ENCODE measurements around the gene DBF4. TPM values are rescaled to one million over a fixed set of nuclear protein-coding genes. Genes with fewer than 3 reads are reported as not detected.

DBF4 gene
- total RNA-seq, 1 donor from 2014 or later = 8.3 TPM

DNA sequence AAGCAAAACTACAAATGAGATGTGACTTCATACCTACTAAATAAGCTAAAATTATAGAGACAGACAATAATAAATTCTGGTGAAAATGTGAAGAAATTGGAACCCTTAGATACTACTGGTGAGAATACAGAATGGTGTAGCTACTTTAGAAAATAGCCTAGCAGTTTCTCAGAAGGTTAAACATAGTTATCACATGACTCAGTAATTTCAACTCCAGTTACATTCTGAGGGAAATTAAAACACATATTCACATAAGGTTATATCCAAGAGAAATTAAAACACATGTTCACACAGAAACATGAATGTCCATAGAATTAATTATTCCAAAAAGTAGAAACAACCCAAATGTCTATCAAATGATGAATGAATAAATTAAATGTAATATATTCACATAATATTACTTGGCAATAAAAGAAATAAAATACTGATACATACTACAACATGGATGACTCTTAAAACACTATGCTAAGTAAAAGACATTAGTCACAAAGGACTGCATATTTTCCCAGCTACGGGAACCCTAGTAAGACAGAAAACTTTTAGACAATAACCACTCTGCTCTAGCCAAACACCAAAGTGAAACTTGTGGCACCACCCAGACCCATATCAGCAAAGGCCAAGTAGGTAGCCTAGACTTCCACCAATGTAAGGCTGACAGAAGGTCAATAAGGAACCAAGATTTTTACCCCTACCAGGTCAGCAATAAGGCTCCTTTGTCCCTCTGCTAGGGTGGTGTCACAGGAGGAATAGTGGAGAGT is 25.3 kb upstream of the DBF4 start:
- Histone ChIP-seq H3K9me3 (no peaks in the 10 kb centered on the region), H3K27ac (no peak overlapping the region), H3K4me1 (no peaks in the 10 kb centered on the region), H3K36me3 (peaks cover 0 to 8% of the 10 kb centered on the region in 2 donors), H3K4me3 (no peak overlapping the region), H3K27me3 (no peaks in the 10 kb centered on the region)
- TF ChIP-seq CTCF (IDR thresholded peaks at IDR 0.05) (no peak), POLR2A (IDR thresholded peaks at IDR 0.05) (no peak), POLR2AphosphoS5 (IDR thresholded peaks at IDR 0.05; ENCODE audit: insufficient read depth in 1 of 2, low read depth in 1 of 2) (no peak)
- no peak for DNase-seq (ENCODE audit: extremely low spot score in 2 of 2)
- intact Hi-C loops (cut with DNase I) = no loop called here

GRCh38 chr7:87852306-87852705 is 24.0 kb upstream of the DBF4 start:
- Histone ChIP-seq H3K9me3 (no peaks in the 10 kb centered on the region), H3K27me3 (no peaks in the 10 kb centered on the region), H3K4me3 (no peak overlapping the region), H3K27ac (no peak overlapping the region), H3K4me1 (no peaks in the 10 kb centered on the region), H3K36me3 (peaks cover 0 to 9% of the 10 kb centered on the region in 2 donors)
- DNase-seq (ENCODE audit: extremely low spot score in 2 of 2) = no peak
- TF ChIP-seq POLR2A (IDR thresholded peaks at IDR 0.05) (no peak), CTCF (IDR thresholded peaks at IDR 0.05) (no peak), POLR2AphosphoS5 (IDR thresholded peaks at IDR 0.05; ENCODE audit: insufficient read depth in 1 of 2, low read depth in 1 of 2) (no peak)
- intact Hi-C loops (cut with DNase I) = no loop called here

DNA sequence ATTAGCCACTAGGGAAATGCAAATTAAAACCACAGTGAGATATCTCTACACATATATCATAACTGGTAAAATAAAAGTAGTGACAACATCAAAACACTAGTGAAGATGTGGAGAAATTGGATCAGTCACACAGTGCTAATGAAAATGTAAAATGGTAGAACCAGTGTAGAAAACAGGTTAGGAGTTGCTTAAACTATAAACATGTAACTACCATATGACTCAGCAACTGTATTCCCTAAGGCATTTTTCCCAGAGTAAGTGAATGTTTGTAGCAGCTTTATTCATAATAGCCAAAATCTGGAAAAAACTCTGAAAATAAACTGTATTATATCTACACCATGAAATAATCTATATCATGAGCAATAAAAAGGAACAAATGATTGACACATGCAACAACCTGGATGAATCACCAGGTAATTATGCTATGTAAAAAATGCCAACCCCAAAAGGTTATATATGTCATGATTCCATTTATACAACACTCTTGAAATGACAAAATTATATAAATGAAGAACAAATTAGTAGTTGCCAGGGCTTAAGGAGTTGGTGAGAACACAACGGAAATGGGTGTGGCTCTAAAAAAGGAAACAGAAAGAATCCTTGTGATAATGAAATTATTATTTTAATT is 22.9 kb upstream of the DBF4 start:
- no peaks in the 10 kb centered on the region for H3K9me3 ChIP-seq
- no peak overlapping the region for H3K27ac ChIP-seq
- peaks cover 0 to 18% of the 10 kb centered on the region in 2 donors for H3K36me3 ChIP-seq
- no peak for DNase-seq (ENCODE audit: extremely low spot score in 2 of 2)
- no peaks in the 10 kb centered on the region for H3K4me1 ChIP-seq
- no peaks in the 10 kb centered on the region for H3K27me3 ChIP-seq
- no peak overlapping the region for H3K4me3 ChIP-seq
- TF ChIP-seq CTCF (IDR thresholded peaks at IDR 0.05) (no peak), POLR2AphosphoS5 (IDR thresholded peaks at IDR 0.05; ENCODE audit: insufficient read depth in 1 of 2, low read depth in 1 of 2) (no peak), POLR2A (IDR thresholded peaks at IDR 0.05) (no peak)
- intact Hi-C loops (cut with DNase I) = no loop called here

DNA sequence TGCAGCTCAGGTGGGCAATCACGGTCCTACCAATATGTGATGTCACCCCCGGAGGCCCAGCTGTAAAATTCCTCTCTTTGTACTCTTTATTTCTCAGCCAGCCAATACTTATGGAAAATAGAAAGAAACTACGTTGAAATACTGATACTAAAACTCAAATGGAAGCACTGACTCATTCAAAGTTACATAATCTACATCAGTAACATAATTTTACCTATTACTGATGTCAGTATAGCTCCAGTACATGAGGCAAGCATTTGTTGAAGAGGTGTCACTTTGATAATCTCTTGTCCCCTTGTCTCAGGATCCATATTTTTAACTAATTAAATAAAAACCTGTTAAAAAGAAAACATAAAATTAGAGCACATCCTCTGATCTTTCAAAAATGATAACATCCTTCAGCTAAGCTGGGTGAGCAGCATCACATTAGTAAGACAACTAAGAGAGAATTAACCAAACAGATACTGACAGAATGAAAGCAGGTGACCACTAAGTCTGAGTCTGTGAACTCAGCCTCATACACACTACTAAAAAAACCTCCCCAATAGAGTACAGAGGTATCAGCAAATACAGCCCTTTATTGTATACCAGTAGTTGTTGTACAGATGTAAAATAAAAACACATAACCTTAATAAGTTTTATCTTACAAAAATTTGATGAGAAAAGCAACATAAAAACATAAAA is 17.7 kb upstream of the DBF4 start:
- no peak overlapping the region for H3K27ac ChIP-seq
- TF ChIP-seq POLR2AphosphoS5 (IDR thresholded peaks at IDR 0.05; ENCODE audit: insufficient read depth in 1 of 2, low read depth in 1 of 2) (no peak), CTCF (IDR thresholded peaks at IDR 0.05) (no peak), POLR2A (IDR thresholded peaks at IDR 0.05) (no peak)
- intact Hi-C loops (cut with DNase I) = no loop called here
- no peak for DNase-seq (ENCODE audit: extremely low spot score in 2 of 2)
- H3K36me3 ChIP-seq = peaks cover 0 to 29% of the 10 kb centered on the region in 2 donors
- no peak overlapping the region for H3K4me3 ChIP-seq
- H3K27me3 ChIP-seq = no peaks in the 10 kb centered on the region
- no peaks in the 10 kb centered on the region for H3K9me3 ChIP-seq
- H3K4me1 ChIP-seq = no peaks in the 10 kb centered on the region
